SU-DHL-6 (cell line): ENCODE data around the gene SUPT3H.

Source experiments
- H2AFZ ChIP-seq: fragments of 200-600 bp; sonication (generic); 2 replicates; pipeline ENCODE4 v1.6.1; 2014; ENCODE audit warnings: low read depth, mild to moderate bottlenecking, moderate library complexity, mixed read lengths, antibody characterized with exemption, low read length; ENCODE audit not compliant: severe bottlenecking
- H3F3A ChIP-seq: fragments of 200-600 bp; shearing (Covaris generic); 2 replicates; pipeline ENCODE4 v1.6.0; 2016; ENCODE audit warnings: antibody characterized with exemption, mild to moderate bottlenecking; ENCODE audit not compliant: insufficient read depth
- H3K27ac ChIP-seq: fragments of 200-600 bp; sonication (generic); 2 replicates; pipeline ENCODE4 v1.5.1; 2016; ENCODE audit warnings: low read depth, mild to moderate bottlenecking, low read length, moderate library complexity, mixed read lengths
- H3K27me3 ChIP-seq: fragments of 200-600 bp; sonication (generic), shearing (Covaris generic); 2 replicates; pipeline ENCODE4 v1.6.0; 2014; ENCODE audit warnings: mild to moderate bottlenecking, low read length
- H3K36me3 ChIP-seq: fragments of 200-600 bp; sonication (generic); 2 replicates; pipeline ENCODE4 v1.6.1; 2014; ENCODE audit warnings: mild to moderate bottlenecking, low read length, mixed read lengths
- H3K4me2 ChIP-seq: fragments of 300-600, 200-600 bp; shearing (Covaris generic), sonication (generic); 2 replicates; pipeline ENCODE4 v1.6.0; 2014; ENCODE audit warnings: low read length, low read depth, mild to moderate bottlenecking; ENCODE audit not compliant: poor library complexity, severe bottlenecking
- H3K4me3 ChIP-seq: fragments of 200-600 bp; sonication (generic); 2 replicates; pipeline ENCODE4 v1.5.1; 2014; ENCODE audit warnings: antibody characterized with exemption, low read length, mild to moderate bottlenecking, mixed read lengths; ENCODE audit not compliant: insufficient read depth, poor library complexity, severe bottlenecking
- H3K79me2 ChIP-seq: fragments of 200-600 bp; sonication (generic); 2 replicates; pipeline ENCODE4 v1.6.1; 2014; ENCODE audit warnings: mild to moderate bottlenecking, low read length, moderate library complexity; ENCODE audit not compliant: insufficient read depth
- H3K9ac ChIP-seq: fragments of 200-600 bp; sonication (generic); 2 replicates; pipeline ENCODE4 v1.7.0; 2014; ENCODE audit warnings: mild to moderate bottlenecking, low read length
- H3K9me2 ChIP-seq: fragments of 200-600 bp; sonication (generic); replicated peaks from 2 replicates; pipeline ENCODE4 v1.6.1; 2014; ENCODE audit warnings: low read length; ENCODE audit not compliant: insufficient read depth
- H3K9me3 ChIP-seq: fragments of 200-600 bp; sonication (generic); 2 replicates; pipeline ENCODE4 v1.6.1; 2014; ENCODE audit warnings: low read length, mixed read lengths; ENCODE audit not compliant: insufficient read depth
- H4K20me1 ChIP-seq: fragments of 200-600 bp; sonication (generic); 2 replicates; pipeline ENCODE4 v1.6.1; 2014; ENCODE audit warnings: low read depth, mild to moderate bottlenecking, antibody characterized with exemption, low read length, moderate library complexity, mixed read lengths
- EZH2phosphoT487 ChIP-seq: fragments of 200-600 bp; sonication (generic), shearing (Covaris generic); conservative IDR thresholded peaks from 2 replicates; pipeline ENCODE4 v1.6.1; 2018; ENCODE audit warnings: mild to moderate bottlenecking, antibody characterized with exemption, low read length, moderate library complexity, mixed read lengths
- TF ChIP-seq, protein P1 (sequence below): fragments of 200-600 bp; sonication (generic); IDR thresholded peaks from one replicate; pipeline ENCODE4 v1.5.1; 2017; ENCODE audit warnings: antibody characterized with exemption, mild to moderate bottlenecking, low read length, moderate library complexity; ENCODE audit not compliant: insufficient read depth, poor library complexity, severe bottlenecking

SUPT3H gene

DNA sequence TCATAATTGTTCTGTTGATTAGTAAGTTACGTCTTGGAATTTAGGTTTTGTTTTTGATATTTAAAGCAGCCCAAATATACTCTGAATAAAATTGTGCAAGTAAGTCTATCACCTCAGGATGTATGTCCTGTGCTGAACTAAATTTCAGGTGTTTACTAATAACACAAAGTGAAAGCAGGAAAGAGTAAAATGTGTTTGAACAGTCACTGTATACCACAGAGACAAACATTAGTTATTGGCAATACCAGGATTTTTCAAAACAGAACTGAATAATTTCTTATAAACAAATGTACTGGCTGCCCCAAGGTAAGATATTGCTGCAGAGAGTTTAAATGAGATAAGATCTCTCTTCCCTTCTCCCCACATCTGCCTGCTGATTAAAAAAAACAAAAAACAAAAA lies 454.3 kb downstream of the SUPT3H start:
- Histone ChIP-seq H3K36me3 (no peaks in the 10 kb centered on the region), H3F3A (no peaks in the 10 kb centered on the region), H3K4me2 (no peak overlapping the region), H3K4me3 (no peak overlapping the region), H3K27ac (no peak overlapping the region), H3K9ac (no peak overlapping the region), H2AFZ (no peak overlapping the region), H4K20me1 (no peaks in the 10 kb centered on the region), H3K9me2 (no peaks in the 10 kb centered on the region), H3K27me3 (no peaks in the 10 kb centered on the region), H3K79me2 (no peaks in the 10 kb centered on the region), H3K9me3 (no peaks in the 10 kb centered on the region)
- no peak for TF ChIP-seq EZH2phosphoT487
- TF ChIP-seq, protein P1, sequence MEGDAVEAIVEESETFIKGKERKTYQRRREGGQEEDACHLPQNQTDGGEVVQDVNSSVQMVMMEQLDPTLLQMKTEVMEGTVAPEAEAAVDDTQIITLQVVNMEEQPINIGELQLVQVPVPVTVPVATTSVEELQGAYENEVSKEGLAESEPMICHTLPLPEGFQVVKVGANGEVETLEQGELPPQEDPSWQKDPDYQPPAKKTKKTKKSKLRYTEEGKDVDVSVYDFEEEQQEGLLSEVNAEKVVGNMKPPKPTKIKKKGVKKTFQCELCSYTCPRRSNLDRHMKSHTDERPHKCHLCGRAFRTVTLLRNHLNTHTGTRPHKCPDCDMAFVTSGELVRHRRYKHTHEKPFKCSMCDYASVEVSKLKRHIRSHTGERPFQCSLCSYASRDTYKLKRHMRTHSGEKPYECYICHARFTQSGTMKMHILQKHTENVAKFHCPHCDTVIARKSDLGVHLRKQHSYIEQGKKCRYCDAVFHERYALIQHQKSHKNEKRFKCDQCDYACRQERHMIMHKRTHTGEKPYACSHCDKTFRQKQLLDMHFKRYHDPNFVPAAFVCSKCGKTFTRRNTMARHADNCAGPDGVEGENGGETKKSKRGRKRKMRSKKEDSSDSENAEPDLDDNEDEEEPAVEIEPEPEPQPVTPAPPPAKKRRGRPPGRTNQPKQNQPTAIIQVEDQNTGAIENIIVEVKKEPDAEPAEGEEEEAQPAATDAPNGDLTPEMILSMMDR, result no peak

DNA sequence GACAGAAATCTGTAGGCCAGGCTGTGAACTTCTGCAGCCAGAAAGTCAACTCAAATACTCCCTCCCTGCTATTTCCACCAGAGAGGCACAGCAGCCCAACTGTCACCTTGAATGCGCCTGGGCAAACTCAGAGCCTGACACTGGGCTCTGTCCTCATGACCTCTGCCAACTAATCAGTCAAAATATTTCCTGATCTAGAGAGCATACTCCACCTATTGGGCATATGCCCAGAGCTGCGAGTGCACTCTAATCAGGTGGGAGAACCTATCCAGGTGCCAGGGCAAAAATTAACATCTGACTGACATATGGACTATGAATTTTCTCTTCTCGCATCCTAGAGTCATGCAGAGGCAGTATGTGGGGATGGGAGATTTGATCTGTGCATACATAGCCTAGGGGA lies 455.9 kb downstream of the SUPT3H start:
- Histone ChIP-seq H3K9me2 (no peaks in the 10 kb centered on the region), H3K27me3 (no peaks in the 10 kb centered on the region), H3K79me2 (no peaks in the 10 kb centered on the region), H3K9me3 (no peaks in the 10 kb centered on the region), H3K27ac (no peak overlapping the region), H3K4me2 (no peak overlapping the region), H3F3A (no peaks in the 10 kb centered on the region), H4K20me1 (no peaks in the 10 kb centered on the region), H3K4me3 (no peak overlapping the region), H2AFZ (no peak overlapping the region), H3K9ac (no peak overlapping the region), H3K36me3 (no peaks in the 10 kb centered on the region)
- TF ChIP-seq, protein P1, result no peak
- TF ChIP-seq EZH2phosphoT487, result no peak

DNA sequence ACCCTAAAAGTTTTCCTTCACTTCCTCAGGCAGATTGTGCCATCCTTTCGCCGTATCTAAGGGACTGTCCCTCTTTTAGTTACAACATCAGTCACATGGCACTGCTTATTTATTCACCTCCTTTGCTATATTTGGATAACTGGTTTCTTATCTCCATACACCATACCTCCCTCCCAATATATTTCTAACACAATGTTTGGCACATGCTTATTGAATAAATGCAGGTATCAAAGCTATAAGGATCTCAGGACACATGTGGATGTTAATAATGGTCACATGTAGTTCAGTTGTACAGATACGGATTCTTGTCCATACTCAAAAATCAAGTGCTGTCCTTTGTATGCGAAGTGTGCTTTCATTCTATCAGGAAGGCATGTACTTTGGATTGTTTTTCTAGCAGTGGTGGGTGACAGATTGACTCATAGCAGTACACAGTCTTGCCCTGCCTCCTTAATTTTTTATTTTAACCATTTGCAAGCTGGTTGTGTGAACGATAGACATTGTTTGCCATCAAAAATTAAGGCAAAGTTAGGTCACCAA lies 456.7 kb downstream of the SUPT3H start:
- Histone ChIP-seq H3K9me2 (no peaks in the 10 kb centered on the region), H3K9ac (no peak overlapping the region), H3K27ac (no peak overlapping the region)

More for the DNA sequence above, 456.7 kb downstream of the SUPT3H start:
- Histone ChIP-seq H4K20me1 (no peaks in the 10 kb centered on the region), H3K36me3 (no peaks in the 10 kb centered on the region), H3F3A (no peaks in the 10 kb centered on the region), H3K4me3 (no peak overlapping the region), H3K79me2 (no peaks in the 10 kb centered on the region), H3K9me3 (no peaks in the 10 kb centered on the region), H2AFZ (no peak overlapping the region), H3K27me3 (no peaks in the 10 kb centered on the region), H3K4me2 (no peak overlapping the region)
- no peak for TF ChIP-seq EZH2phosphoT487
- TF ChIP-seq, protein P1, result no peak
